ENCODE results near the gene IFIT1. TPM values are rescaled to one million over a fixed set of nuclear protein-coding genes. Genes with fewer than 3 reads are reported as not detected.

IFIT1 gene
- total RNA-seq, 2 donors from 2014 or later: 9.0 to 44.3 TPM

DNA sequence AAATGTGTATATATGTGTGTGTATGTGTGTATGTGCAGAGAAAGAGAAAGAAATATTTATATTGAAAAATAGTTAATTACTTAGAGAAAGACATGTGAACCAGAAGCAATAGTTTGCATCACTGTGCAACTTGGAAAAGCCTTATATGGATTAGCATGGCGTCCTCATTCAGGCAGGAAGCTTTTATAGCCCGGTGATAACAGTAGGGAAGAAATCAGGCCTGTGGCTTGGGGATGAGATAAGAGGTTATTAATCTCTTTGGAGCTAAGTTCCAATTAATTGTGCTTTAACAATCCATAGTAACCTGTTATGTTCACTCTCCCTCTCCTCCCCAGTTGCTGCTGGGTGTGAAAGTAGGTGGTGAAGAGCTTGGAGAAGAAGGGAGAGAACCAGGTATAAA lies 58.5 kb downstream of the IFIT1 start:
- no peaks in the 10 kb centered on the region for H3K9me3 ChIP-seq
- no peak for DNase-seq (ENCODE audit: low spot score)
- H3K4me3 ChIP-seq: no peak overlapping the region
- H3K4me1 ChIP-seq (ENCODE audit: control insufficient read depth in 1 of 2, low read depth in 2 of 2): no peaks in the 10 kb centered on the region
- H3K36me3 ChIP-seq: no peaks in the 10 kb centered on the region
- no peak overlapping the region for H3K27ac ChIP-seq
- TF ChIP-seq, protein P1, sequence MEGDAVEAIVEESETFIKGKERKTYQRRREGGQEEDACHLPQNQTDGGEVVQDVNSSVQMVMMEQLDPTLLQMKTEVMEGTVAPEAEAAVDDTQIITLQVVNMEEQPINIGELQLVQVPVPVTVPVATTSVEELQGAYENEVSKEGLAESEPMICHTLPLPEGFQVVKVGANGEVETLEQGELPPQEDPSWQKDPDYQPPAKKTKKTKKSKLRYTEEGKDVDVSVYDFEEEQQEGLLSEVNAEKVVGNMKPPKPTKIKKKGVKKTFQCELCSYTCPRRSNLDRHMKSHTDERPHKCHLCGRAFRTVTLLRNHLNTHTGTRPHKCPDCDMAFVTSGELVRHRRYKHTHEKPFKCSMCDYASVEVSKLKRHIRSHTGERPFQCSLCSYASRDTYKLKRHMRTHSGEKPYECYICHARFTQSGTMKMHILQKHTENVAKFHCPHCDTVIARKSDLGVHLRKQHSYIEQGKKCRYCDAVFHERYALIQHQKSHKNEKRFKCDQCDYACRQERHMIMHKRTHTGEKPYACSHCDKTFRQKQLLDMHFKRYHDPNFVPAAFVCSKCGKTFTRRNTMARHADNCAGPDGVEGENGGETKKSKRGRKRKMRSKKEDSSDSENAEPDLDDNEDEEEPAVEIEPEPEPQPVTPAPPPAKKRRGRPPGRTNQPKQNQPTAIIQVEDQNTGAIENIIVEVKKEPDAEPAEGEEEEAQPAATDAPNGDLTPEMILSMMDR (IDR thresholded peaks at IDR 0.05): no peak
- no peak for ATAC-seq (ENCODE audit: insufficient number of reproducible peaks, low FRiP score, low read depth)
- no peaks in the 10 kb centered on the region for H3K27me3 ChIP-seq (replicated peaks; ENCODE audit: insufficient read depth)

GRCh38 chr10:89452193-89452592 lies 59.8 kb downstream of the IFIT1 start:
- TF ChIP-seq, protein P1 (IDR thresholded peaks at IDR 0.05): no peak
- Histone ChIP-seq H3K4me3 (no peak overlapping the region), H3K36me3 (no peaks in the 10 kb centered on the region), H3K27me3 (replicated peaks; ENCODE audit: insufficient read depth) (no peaks in the 10 kb centered on the region), H3K9me3 (no peaks in the 10 kb centered on the region), H3K4me1 (ENCODE audit: control insufficient read depth in 1 of 2, low read depth in 2 of 2) (no peaks in the 10 kb centered on the region), H3K27ac (no peak overlapping the region)
- no peak for ATAC-seq (ENCODE audit: insufficient number of reproducible peaks, low FRiP score, low read depth)
- no peak for DNase-seq (ENCODE audit: low spot score)

- H3K4me1 ChIP-seq (ENCODE audit: control insufficient read depth in 1 of 2, low read depth in 2 of 2): peaks cover 0 to 15% of the 10 kb centered on the region in 2 donors
- no peak overlapping the region for H3K27ac ChIP-seq
- H3K4me3 ChIP-seq: no peak overlapping the region
- no peaks in the 10 kb centered on the region for H3K9me3 ChIP-seq
- no peak for DNase-seq (ENCODE audit: low spot score)
- no peak for ATAC-seq (ENCODE audit: insufficient number of reproducible peaks, low FRiP score, low read depth)
- no peaks in the 10 kb centered on the region for H3K36me3 ChIP-seq
- H3K27me3 ChIP-seq (replicated peaks; ENCODE audit: insufficient read depth): no peaks in the 10 kb centered on the region
- TF ChIP-seq, protein P1 (IDR thresholded peaks at IDR 0.05): no peak
Observed at GRCh38 chr10:89454561-89455347, 62.3 kb downstream of the IFIT1 start.

Other genes with a start within 250 kb of the IFIT1 start
- gene CH25H, start 185.3 kb upstream of the IFIT1 start, total RNA-seq: 1 to 10 TPM; 2.7 to 5.6 TPM
- 10 to 100 TPM; 39.7 to 44.2 TPM for gene LIPA, start 140.8 kb upstream of the IFIT1 start, total RNA-seq
- 10 to 100 TPM in 1 of 2 donors, 1 to 10 TPM in 1; 5.9 to 17.1 TPM for gene IFIT2, start 90.6 kb upstream of the IFIT1 start, total RNA-seq
- 10 to 100 TPM in 1 of 2 donors, 1 to 10 TPM in 1; 9.6 to 22.7 TPM for gene IFIT3, start 64.6 kb upstream of the IFIT1 start, total RNA-seq
- not detected for gene IFIT1B, start 14.6 kb upstream of the IFIT1 start, total RNA-seq
- gene IFIT5, start 21.9 kb downstream of the IFIT1 start, total RNA-seq: 10 to 100 TPM; 19.5 to 24.8 TPM
- 1 to 10 TPM; 1.2 to 1.5 TPM for gene SLC16A12, start 143.0 kb downstream of the IFIT1 start, total RNA-seq

Data from thoracic aorta (tissue), 2 donors.